Ovary (tissue), 3 donors: ENCODE results near the gene MADD.

Experiments
- EP300 ChIP-seq: sonication (generic); formaldehyde crosslinking; IDR thresholded peaks from one replicate; pipeline ENCODE4 v1.6.1; 2017; ENCODE audit warnings: antibody characterized with exemption
- POLR2A ChIP-seq: fragments of 450-650 bp; IDR thresholded peaks from one replicate; pipeline ENCODE4 v1.6.1; 2017; ENCODE audit warnings: antibody characterized with exemption, mild to moderate bottlenecking, moderate library complexity
- TF ChIP-seq, protein P1 (sequence below), 3 donors: fragments of 450-650 bp in 2 of 3; fragments of 200-600 bp in 1 of 3; IDR thresholded peaks; one replicate each; pipeline versions ENCODE4 v1.5.1 to v1.8.0; 2016 to 2022; ENCODE audit warnings: antibody characterized with exemption in 3 of 3, mild to moderate bottlenecking in 1 of 3
- donor health status: DM: no; HTN: no; CAD: no.

GRCh38 chr11:47332791-47333525 is 63.0 kb downstream of the MADD start:
- TF ChIP-seq, protein P1, sequence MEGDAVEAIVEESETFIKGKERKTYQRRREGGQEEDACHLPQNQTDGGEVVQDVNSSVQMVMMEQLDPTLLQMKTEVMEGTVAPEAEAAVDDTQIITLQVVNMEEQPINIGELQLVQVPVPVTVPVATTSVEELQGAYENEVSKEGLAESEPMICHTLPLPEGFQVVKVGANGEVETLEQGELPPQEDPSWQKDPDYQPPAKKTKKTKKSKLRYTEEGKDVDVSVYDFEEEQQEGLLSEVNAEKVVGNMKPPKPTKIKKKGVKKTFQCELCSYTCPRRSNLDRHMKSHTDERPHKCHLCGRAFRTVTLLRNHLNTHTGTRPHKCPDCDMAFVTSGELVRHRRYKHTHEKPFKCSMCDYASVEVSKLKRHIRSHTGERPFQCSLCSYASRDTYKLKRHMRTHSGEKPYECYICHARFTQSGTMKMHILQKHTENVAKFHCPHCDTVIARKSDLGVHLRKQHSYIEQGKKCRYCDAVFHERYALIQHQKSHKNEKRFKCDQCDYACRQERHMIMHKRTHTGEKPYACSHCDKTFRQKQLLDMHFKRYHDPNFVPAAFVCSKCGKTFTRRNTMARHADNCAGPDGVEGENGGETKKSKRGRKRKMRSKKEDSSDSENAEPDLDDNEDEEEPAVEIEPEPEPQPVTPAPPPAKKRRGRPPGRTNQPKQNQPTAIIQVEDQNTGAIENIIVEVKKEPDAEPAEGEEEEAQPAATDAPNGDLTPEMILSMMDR (IDR thresholded peaks at IDR 0.05), result no peak
- no peak for TF ChIP-seq EP300
- TF ChIP-seq POLR2A, result no peak
